ENCODE data around the gene PPM1A.

PPM1A gene

GRCh38 chr14:60275932-60276331 is 26.9 kb downstream of the PPM1A start:
- Mint-ChIP-seq H3K27me3 (no peaks in the 10 kb centered on the region), H3K4me1 (peaks cover 36% of the 10 kb centered on the region), H3K9me3 (no peaks in the 10 kb centered on the region), H3K4me3 (no peak overlapping the region), H3K27ac (no peak overlapping the region)
- ATAC-seq = no peak
- no peak for DNase-seq

- DNase-seq (no peak), ATAC-seq (no peak)
- Mint-ChIP-seq H3K4me3 (no peak overlapping the region), H3K27me3 (no peaks in the 10 kb centered on the region), H3K9me3 (no peaks in the 10 kb centered on the region), H3K27ac (no peak overlapping the region), H3K4me1 (peaks cover 31% of the 10 kb centered on the region)
Measured at GRCh38 chr14:60276347-60276746, 27.3 kb downstream of the PPM1A start.

- Mint-ChIP-seq H3K4me1 (peaks cover 19% of the 10 kb centered on the region), H3K4me3 (no peak overlapping the region), H3K27me3 (no peaks in the 10 kb centered on the region), H3K27ac (no peak overlapping the region), H3K9me3 (no peaks in the 10 kb centered on the region)
- no peak for DNase-seq
- no peak for ATAC-seq
Measured at GRCh38 chr14:60277605-60278190, 28.7 kb downstream of the PPM1A start.

GRCh38 chr14:60278350-60278749 is 29.3 kb downstream of the PPM1A start:
- no peak for DNase-seq
- H3K4me1 Mint-ChIP-seq = peaks cover 12% of the 10 kb centered on the region
- H3K27ac Mint-ChIP-seq = no peak overlapping the region
- no peaks in the 10 kb centered on the region for H3K9me3 Mint-ChIP-seq
- H3K27me3 Mint-ChIP-seq = no peaks in the 10 kb centered on the region
- H3K4me3 Mint-ChIP-seq = no peak overlapping the region
- no peak for ATAC-seq

DNA sequence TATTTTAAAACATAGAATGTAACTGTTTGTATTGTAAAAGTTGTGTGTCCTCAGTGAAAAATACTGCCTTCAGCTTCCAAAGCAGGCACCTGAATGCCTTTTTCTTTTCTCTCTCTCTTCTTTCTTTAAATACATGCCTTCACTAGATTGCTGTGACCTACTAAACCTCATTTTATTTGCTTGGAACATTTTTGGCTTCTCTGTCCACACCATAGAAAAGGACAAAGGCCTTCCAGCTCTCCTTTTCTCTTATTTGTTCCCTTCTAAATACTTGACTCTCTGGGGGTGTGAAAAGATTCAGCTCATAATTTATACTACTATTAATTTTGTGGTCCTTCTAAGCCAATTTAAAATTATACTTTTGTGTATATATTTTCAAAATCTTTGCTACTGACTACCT is 38.4 kb downstream of the PPM1A start:
- DNase-seq = no peak
- no peak overlapping the region for H3K4me3 Mint-ChIP-seq

GRCh38 chr14:60288279-60288678 is 39.3 kb downstream of the PPM1A start:
- ATAC-seq (no peak), DNase-seq (no peak)
- H3K27ac Mint-ChIP-seq = no peak overlapping the region
- H3K4me3 Mint-ChIP-seq = no peak overlapping the region
- no peaks in the 10 kb centered on the region for H3K4me1 Mint-ChIP-seq
- H3K27me3 Mint-ChIP-seq = no peaks in the 10 kb centered on the region
- no peaks in the 10 kb centered on the region for H3K9me3 Mint-ChIP-seq

More for the DNA sequence above, 38.4 kb downstream of the PPM1A start:
- H3K9me3 Mint-ChIP-seq = no peaks in the 10 kb centered on the region
- H3K27ac Mint-ChIP-seq = no peak overlapping the region
- ATAC-seq = no peak
- no peaks in the 10 kb centered on the region for H3K27me3 Mint-ChIP-seq
- H3K4me1 Mint-ChIP-seq = no peaks in the 10 kb centered on the region

DNA sequence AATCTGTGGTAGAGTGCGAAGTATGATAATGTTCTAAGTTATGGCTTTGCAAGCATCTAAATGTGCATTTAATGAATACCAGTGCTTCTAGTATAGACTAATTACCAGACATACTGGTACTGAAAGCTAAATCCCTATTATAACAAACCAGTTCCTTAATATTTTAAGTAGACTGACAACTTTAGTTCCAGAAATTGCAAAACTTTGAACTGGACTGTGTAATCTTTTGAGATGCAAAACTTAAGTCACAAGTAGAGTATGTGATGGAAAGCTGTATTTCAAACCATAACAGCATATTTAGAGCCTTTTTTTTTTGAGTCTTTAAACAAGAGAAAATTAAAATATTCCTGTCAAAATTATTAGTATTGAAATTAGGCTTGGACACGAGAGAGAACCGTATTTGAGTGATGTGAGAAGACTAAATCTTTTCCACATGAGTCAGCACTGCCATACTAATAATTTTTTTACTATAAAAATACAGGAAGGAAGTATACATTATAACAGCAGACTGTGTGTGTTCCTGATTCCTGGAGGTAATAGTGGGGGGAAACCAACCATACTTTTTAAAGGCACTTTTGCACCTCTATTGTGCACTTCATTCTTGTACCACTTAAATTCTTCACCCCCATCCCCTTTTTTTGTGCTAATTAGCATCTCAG is 45.5 kb downstream of the PPM1A start:
- ATAC-seq (no peak), DNase-seq (no peak)
- no peak overlapping the region for H3K27ac Mint-ChIP-seq
- no peak overlapping the region for H3K4me3 Mint-ChIP-seq
- H3K27me3 Mint-ChIP-seq = no peaks in the 10 kb centered on the region
- no peaks in the 10 kb centered on the region for H3K4me1 Mint-ChIP-seq
- H3K9me3 Mint-ChIP-seq = no peaks in the 10 kb centered on the region

GRCh38 chr14:60300019-60300418 is 51.0 kb downstream of the PPM1A start:
- DNase-seq = no peak
- no peaks in the 10 kb centered on the region for H3K9me3 Mint-ChIP-seq
- no peak for ATAC-seq
- H3K27me3 Mint-ChIP-seq = no peaks in the 10 kb centered on the region
- no peak overlapping the region for H3K27ac Mint-ChIP-seq
- no peak overlapping the region for H3K4me3 Mint-ChIP-seq
- H3K4me1 Mint-ChIP-seq = no peaks in the 10 kb centered on the region

DNA sequence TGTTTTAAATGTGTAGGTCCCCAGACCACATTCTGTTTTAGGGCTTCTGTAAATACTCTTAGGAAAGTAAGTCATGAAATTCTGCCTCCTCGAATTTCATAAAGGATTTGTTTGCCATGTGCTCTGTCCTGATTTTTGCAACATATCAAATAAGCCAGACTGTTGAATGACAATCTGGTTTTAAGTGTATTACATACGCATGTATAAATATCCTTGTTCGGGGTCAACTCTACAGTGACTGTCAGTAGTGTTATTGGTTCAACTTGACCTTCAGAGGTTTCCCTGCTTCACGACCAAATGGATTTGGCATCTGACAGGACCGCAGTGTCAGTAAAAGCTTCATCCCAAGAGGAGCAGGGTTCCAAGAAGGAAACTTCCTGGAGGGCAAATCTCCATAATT is 52.7 kb downstream of the PPM1A start:
- H3K9me3 Mint-ChIP-seq = peaks cover 4 to 10% of the 10 kb centered on the region in 2 donors
- H3K4me1 Mint-ChIP-seq = no peaks in the 10 kb centered on the region
- H3K4me3 Mint-ChIP-seq = no peak overlapping the region
- no peak overlapping the region for H3K27ac Mint-ChIP-seq
- no peak for DNase-seq
- no peaks in the 10 kb centered on the region for H3K27me3 Mint-ChIP-seq
- ATAC-seq = no peak

- Mint-ChIP-seq H3K9me3 (peaks cover 4 to 10% of the 10 kb centered on the region in 2 donors), H3K4me1 (no peaks in the 10 kb centered on the region), H3K4me3 (no peak overlapping the region), H3K27ac (peak overlapping the region in 1 of 2 donors; percentile 65), H3K27me3 (no peaks in the 10 kb centered on the region)
- ATAC-seq (no peak), DNase-seq (no peak)
Measured at GRCh38 chr14:60302663-60303062, 53.6 kb downstream of the PPM1A start.

GRCh38 chr14:60303745-60304144 is 54.7 kb downstream of the PPM1A start:
- ATAC-seq (no peak), DNase-seq (no peak)
- no peaks in the 10 kb centered on the region for H3K4me1 Mint-ChIP-seq
- no peak overlapping the region for H3K4me3 Mint-ChIP-seq
- no peaks in the 10 kb centered on the region for H3K27me3 Mint-ChIP-seq
- no peak overlapping the region for H3K27ac Mint-ChIP-seq
- peaks cover 4 to 10% of the 10 kb centered on the region in 2 donors for H3K9me3 Mint-ChIP-seq

GRCh38 chr14:60304509-60304908 is 55.5 kb downstream of the PPM1A start:
- Mint-ChIP-seq H3K4me1 (no peaks in the 10 kb centered on the region), H3K27me3 (no peaks in the 10 kb centered on the region), H3K4me3 (no peak overlapping the region)

DNA sequence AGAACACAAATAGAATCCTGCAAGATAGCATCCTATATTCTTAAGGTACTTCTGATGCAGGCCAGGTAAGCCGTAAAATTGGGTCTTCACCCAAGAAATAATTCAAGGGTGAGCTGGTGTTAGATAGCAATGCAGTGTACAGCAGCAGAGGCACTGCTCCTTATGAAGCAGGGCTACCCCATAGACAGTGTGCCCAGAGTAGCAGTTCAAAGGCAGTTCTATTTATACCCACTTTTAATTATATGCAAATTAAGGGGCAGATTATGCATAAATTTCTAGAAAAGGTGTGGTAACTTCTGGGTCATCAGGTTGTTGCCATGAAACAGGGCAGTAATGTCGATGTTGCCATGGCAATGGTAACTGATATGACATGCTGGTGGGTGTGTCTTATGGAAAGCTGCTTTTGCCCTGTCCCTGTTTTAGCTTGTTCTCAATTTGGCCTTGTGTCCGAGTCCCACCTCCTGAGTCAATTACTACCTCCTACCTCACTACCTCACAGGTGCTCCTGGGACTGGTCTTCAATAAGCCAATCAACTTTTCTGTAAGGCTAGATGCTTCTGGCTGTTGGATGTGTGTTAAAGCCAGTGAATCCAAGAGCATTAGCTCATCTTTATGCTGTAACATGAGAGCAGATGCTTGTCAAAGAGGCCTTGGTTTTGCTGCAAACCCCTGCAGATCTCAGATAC is 61.0 kb downstream of the PPM1A start:
- Mint-ChIP-seq H3K27me3 (peaks cover 7% of the 10 kb centered on the region), H3K4me1 (no peaks in the 10 kb centered on the region), H3K9me3 (peaks cover 4 to 10% of the 10 kb centered on the region in 2 donors), H3K27ac (no peak overlapping the region), H3K4me3 (no peak overlapping the region)
- DNase-seq (no peak), ATAC-seq (no peak)

More at GRCh38 chr14:60304509-60304908, 55.5 kb downstream of the PPM1A start:
- ATAC-seq (no peak), DNase-seq (no peak)
- H3K27ac Mint-ChIP-seq = no peak overlapping the region
- H3K9me3 Mint-ChIP-seq = peaks cover 4 to 10% of the 10 kb centered on the region in 2 donors

GRCh38 chr14:60311417-60311816 is 62.4 kb downstream of the PPM1A start:
- Mint-ChIP-seq H3K27ac (no peak overlapping the region), H3K4me3 (no peak overlapping the region), H3K9me3 (peaks cover 0 to under 1% of the 10 kb centered on the region in 2 donors), H3K27me3 (peaks cover 7% of the 10 kb centered on the region), H3K4me1 (no peaks in the 10 kb centered on the region)
- ATAC-seq (no peak), DNase-seq (no peak)

GRCh38 chr14:60313093-60313492 is 64.1 kb downstream of the PPM1A start:
- ATAC-seq = no peak
- DNase-seq = no peak
- H3K27ac Mint-ChIP-seq = no peak overlapping the region
- H3K27me3 Mint-ChIP-seq = peaks cover 16% of the 10 kb centered on the region
- H3K4me3 Mint-ChIP-seq = no peak overlapping the region
- no peaks in the 10 kb centered on the region for H3K4me1 Mint-ChIP-seq
- no peaks in the 10 kb centered on the region for H3K9me3 Mint-ChIP-seq

GRCh38 chr14:60315196-60315990 is 66.4 kb downstream of the PPM1A start:
- DNase-seq (no peak), ATAC-seq (no peak)
- Mint-ChIP-seq H3K4me1 (no peaks in the 10 kb centered on the region), H3K27me3 (peaks cover 16% of the 10 kb centered on the region), H3K27ac (no peak overlapping the region), H3K9me3 (no peaks in the 10 kb centered on the region), H3K4me3 (no peak overlapping the region)
